Esophagus squamous epithelium (tissue), 5 donors: ENCODE data around the gene GPSM1. TPM values are rescaled to one million over a fixed set of nuclear protein-coding genes. Genes with fewer than 3 reads are reported as not detected.

ENCODE experiments used
- DNase-seq: peaks from one replicate; lab custom pipeline; 2025; lab: John Stamatoyannopoulos, UW
- H3K27ac ChIP-seq, 4 donors: fragments of 200-600 bp; sonication (generic); one replicate each; pipeline ENCODE4 v1.5.1; 2016 to 2019; ENCODE audit warnings: mild to moderate bottlenecking in 1 of 4
- H3K27me3 ChIP-seq, 4 donors: fragments of 200-600 bp; sonication (generic); 1 replicate in 3 of 4; 2 replicates in 1 of 4; pipeline versions ENCODE4 v1.5.1 to v1.6.0; 2017 to 2021; ENCODE audit warnings: antibody characterized with exemption in 1 of 4
- H3K36me3 ChIP-seq, 3 donors: fragments of 200-600 bp; sonication (generic); one replicate each; pipeline ENCODE4 v1.5.1; 2016 to 2019
- H3K4me1 ChIP-seq, 3 donors: fragments of 200-600 bp; sonication (generic); one replicate each; pipeline ENCODE4 v1.5.1; 2017 to 2019
- H3K4me3 ChIP-seq, 4 donors: fragments of 200-600 bp; sonication (generic); 1 replicate in 3 of 4; 2 replicates in 1 of 4; pipeline ENCODE4 v1.5.1; 2016 to 2019; ENCODE audit warnings: mild to moderate bottlenecking in 2 of 4, moderate library complexity in 1 of 4
- H3K9me3 ChIP-seq, 3 donors: fragments of 200-600 bp; sonication (generic); one replicate each; pipeline ENCODE4 v1.5.1; 2016 to 2019
- CTCF ChIP-seq, 6 experiments: fragments of 450-650 bp in 4 of 6; fragments of 200-600 bp in 2 of 6; sonication (generic) in 2 of 6; IDR thresholded peaks; one replicate each; pipeline ENCODE4 v1.5.1; 2016 to 2019; ENCODE audit warnings: antibody characterized with exemption in 6 of 6, mild to moderate bottlenecking in 4 of 6, moderate library complexity in 4 of 6
- POLR2A ChIP-seq, 4 donors: fragments of 450-650 bp; IDR thresholded peaks; one replicate each; pipeline ENCODE4 v1.6.1; 2017; ENCODE audit warnings: antibody characterized with exemption in 4 of 4, mild to moderate bottlenecking in 4 of 4, moderate library complexity in 3 of 4
- WGBS, 2 donors: methylation state at CpG; one replicate each; pipeline ENCODE4 v1.1.5; 2018; 5-methylcytosine and 5-hydroxymethylcytosine counted together
- intact Hi-C: fragments of 100-400 bp; cut with DNase I; formaldehyde crosslinking; loops from one replicate; pipeline ENCODE4 v1.15.0; 2022
- total RNA-seq, 4 donors: library from RNA; depleted of rRNA; stranded (reverse); fragments of >200 nt; gene quantifications; one replicate each; pipeline ENCODE4 v1.1.0, GENCODE V29; 2016
- donor health status: DM: yes; HTN: yes; CAD: no.

The GPSM1 gene
- total RNA-seq, 4 donors from 2014 or later = 0.72 to 8.2 (median 1.9) TPM

DNA sequence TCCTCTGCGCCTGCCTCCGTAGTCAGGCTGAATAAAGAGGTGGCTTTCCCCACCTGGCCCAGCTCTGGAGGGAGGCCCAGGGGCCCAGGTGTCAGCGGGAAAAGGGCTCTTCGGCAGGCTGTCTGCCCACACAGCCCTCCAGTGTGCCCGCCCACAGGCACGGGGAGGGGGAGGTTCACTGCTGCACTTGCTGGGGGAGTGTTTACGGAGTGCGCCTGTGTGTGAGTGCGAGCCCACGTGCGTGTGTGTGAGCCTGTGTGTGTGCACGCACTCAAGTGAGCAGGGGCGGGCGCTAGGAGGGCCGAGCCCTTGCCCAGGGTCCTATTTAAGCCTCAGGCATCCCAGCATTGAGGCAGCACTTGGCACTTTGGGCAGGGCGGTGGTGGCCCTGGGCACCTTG is 25.3 kb downstream of the GPSM1 start:
- Histone ChIP-seq H3K27me3 (no peaks in the 10 kb centered on the region), H3K4me1 (peaks cover 0 to 23% (median 3%) of the 10 kb centered on the region in 3 donors), H3K4me3 (peak overlapping the region in 2 of 4 donors; percentile 17 to 35), H3K9me3 (no peaks in the 10 kb centered on the region), H3K27ac (no peak overlapping the region), H3K36me3 (peaks cover 0 to 31% (median 0%) of the 10 kb centered on the region in 3 donors)
- intact Hi-C loops = no loop called here
- no peak for TF ChIP-seq POLR2A (IDR thresholded peaks at IDR 0.05)
- no peak for TF ChIP-seq CTCF (IDR thresholded peaks at IDR 0.05)
- no peak for DNase-seq
- WGBS, 2 donors = 60 to 80% methylated on average over 1 to 2 of the region's 16 CpGs

DNA sequence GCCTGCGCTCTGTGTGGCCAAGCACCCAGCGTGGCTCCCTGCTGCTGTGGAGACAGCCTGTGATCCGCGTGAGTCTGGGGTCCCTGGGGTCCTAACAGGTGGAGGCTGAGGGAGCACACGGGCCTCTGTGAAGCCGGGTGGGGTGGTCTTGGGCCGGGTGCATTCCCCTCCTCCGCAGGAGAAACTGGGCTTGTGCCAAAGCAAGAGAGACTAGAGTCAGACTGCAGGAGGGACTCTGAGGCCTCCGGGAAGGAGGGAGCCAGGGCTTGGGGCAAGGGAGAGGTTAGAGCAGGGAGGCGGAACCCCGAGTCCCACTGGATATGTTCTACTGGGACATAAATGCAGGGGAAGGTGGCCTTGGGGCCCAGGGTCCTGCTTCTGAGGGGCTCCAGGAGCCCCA is 25.7 kb downstream of the GPSM1 start:
- intact Hi-C loops = no loop called here
- H3K4me3 ChIP-seq = no peak overlapping the region
- no peak for TF ChIP-seq CTCF (IDR thresholded peaks at IDR 0.05)
- TF ChIP-seq POLR2A (IDR thresholded peaks at IDR 0.05) = no peak
- H3K27ac ChIP-seq = no peak overlapping the region
- no peaks in the 10 kb centered on the region for H3K9me3 ChIP-seq
- H3K4me1 ChIP-seq = peaks cover 0 to 23% (median 3%) of the 10 kb centered on the region in 3 donors
- peaks cover 0 to 33% (median 0%) of the 10 kb centered on the region in 3 donors for H3K36me3 ChIP-seq
- 62% methylated on average over 4 of the region's 11 CpGs; no CpG with 5 or more reads in 1 of the 2 donors for WGBS, 2 donors
- H3K27me3 ChIP-seq = no peaks in the 10 kb centered on the region
- no peak for DNase-seq

DNA sequence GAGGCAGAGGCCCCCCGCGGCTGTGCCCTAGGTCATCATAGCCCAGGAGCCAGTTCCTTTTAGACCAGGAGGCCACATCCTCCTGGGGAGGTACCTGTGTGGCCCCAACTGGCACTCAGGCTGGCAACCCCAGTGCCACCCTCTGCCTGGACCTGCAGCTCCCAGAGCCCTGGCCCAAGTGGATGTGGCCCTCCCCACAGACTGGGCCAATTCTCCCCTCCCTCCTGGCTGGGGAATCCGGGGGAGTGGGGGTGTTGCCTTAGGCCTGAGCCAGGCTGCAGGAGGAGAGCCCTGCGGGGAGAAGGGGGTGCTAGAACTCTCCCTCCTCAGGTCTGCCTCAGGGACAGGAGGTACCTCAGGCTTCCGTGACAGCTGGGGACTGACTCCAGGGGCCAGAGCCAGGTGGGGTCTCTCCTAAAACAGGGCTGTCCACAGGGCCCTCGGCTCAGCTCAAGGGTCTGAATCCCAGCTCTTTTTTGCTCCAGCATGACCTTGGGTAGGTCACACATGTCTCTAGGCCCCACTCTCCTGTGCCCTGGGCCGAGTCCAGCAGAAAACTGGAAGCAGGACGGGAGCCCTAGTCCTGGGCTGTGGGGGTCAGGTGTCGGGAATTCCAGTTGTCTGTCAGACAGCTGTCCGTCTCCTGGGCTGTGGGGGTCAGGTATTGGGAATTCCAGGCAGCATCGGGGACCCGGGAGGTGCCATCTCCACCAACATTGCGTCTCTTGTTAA is 26.6 kb downstream of the GPSM1 start:
- peak overlapping the region in 2 of 4 donors; percentile 9 to 28 for H3K27ac ChIP-seq
- DNase-seq = no peak
- WGBS, 2 donors = no CpG with 5 or more reads among the region's 13 CpGs
- no peaks in the 10 kb centered on the region for H3K27me3 ChIP-seq
- TF ChIP-seq CTCF (IDR thresholded peaks at IDR 0.05) (no peak), POLR2A (IDR thresholded peaks at IDR 0.05) (no peak)
- intact Hi-C loops = no loop called here
- H3K4me3 ChIP-seq = no peak overlapping the region
- peaks cover 0 to 23% (median 3%) of the 10 kb centered on the region in 3 donors for H3K4me1 ChIP-seq
- no peaks in the 10 kb centered on the region for H3K9me3 ChIP-seq
- H3K36me3 ChIP-seq = peaks cover 0 to 34% (median 0%) of the 10 kb centered on the region in 3 donors

DNA sequence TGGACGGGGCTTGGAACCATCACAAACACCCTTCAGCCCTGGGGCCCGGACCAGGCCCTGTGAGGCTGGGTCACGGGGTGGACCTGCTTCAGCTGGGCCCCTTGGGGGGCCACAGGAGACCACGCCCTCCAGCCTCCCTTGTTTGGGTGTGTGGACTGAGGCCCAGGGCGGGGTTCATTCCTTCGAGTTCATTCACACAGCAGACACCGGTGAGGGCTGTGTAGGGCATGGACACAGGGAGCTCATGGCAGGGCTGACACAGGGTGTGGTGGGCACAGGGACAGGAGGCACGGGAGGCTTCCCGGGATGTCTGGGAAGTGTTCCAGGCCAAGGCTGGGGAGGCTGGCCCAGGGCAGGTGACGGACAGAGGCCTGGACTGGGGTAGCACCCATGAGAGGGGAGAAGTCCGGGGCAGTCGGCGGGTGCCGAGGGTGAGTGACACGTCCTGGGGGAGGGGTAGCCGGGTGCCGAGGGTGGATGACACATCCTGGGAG is 27.3 kb downstream of the GPSM1 start:
- Histone ChIP-seq H3K27ac (peak overlapping the region in 2 of 4 donors; percentile 9 to 28), H3K4me3 (no peak overlapping the region), H3K27me3 (no peaks in the 10 kb centered on the region), H3K9me3 (no peaks in the 10 kb centered on the region), H3K36me3 (peaks cover 0 to 26% (median 0%) of the 10 kb centered on the region in 3 donors), H3K4me1 (peaks cover 0 to 23% (median 3%) of the 10 kb centered on the region in 3 donors)
- TF ChIP-seq CTCF (IDR thresholded peaks at IDR 0.05) = no peak
- TF ChIP-seq POLR2A (IDR thresholded peaks at IDR 0.05) = no peak
- 0% methylated on average over 2 of the region's 17 CpGs; no CpG with 5 or more reads in 1 of the 2 donors for WGBS, 2 donors
- DNase-seq = no peak
- intact Hi-C loops = no loop called here
